SKM-1 treated with dmso at 0.1 percent for 144 hours (cell line): ENCODE data around the gene EPN3.

Experiments
- DNase-seq: peaks from one replicate; lab custom pipeline; 2025; ENCODE audit not compliant: unreplicated experiment; lab: John Stamatoyannopoulos, UW

Gene EPN3

GRCh38 chr17:50547736-50548083 is 15.2 kb downstream of the EPN3 start:
- DNase-seq, result no peak

- DNase-seq, result no peak
These were observed 16.3 kb downstream of the EPN3 start for GRCh38 chr17:50548831-50549230.

- no peak for DNase-seq
These were observed 16.9 kb downstream of the EPN3 start for GRCh38 chr17:50549256-50549941.

- DNase-seq, result no peak
These were observed 17.4 kb downstream of the EPN3 start for GRCh38 chr17:50549969-50550368.

GRCh38 chr17:50550661-50551432 is 18.3 kb downstream of the EPN3 start:
- DNase-seq, result no peak

GRCh38 chr17:50551433-50551815 is 18.9 kb downstream of the EPN3 start:
- no peak for DNase-seq

- no peak for DNase-seq
These were observed 19.3 kb downstream of the EPN3 start for GRCh38 chr17:50551884-50552283.

GRCh38 chr17:50554201-50554600 is 21.7 kb downstream of the EPN3 start:
- DNase-seq, result no peak

- DNase-seq, result no peak
These were observed 24.3 kb downstream of the EPN3 start for GRCh38 chr17:50556803-50557202.

- DNase-seq, result no peak
These were observed 25.1 kb downstream of the EPN3 start for GRCh38 chr17:50557630-50558029.

- no peak for DNase-seq
These were observed 25.6 kb downstream of the EPN3 start for GRCh38 chr17:50558091-50558490.

- DNase-seq, result no peak
These were observed 26.0 kb downstream of the EPN3 start for GRCh38 chr17:50558581-50558940.

- DNase-seq, result no peak
These were observed 26.5 kb downstream of the EPN3 start for GRCh38 chr17:50558941-50559614.

- no peak for DNase-seq
These were observed 27.2 kb downstream of the EPN3 start for GRCh38 chr17:50559674-50560184.

GRCh38 chr17:50560185-50560824 is 27.8 kb downstream of the EPN3 start, which contains the start of gene CACNA1G:
Gene CACNA1G, plus strand, starts transcription at chr17:50560715. Its CDS starts 745 bp downstream, at chr17:50561460.
- peak; percentile 57 for DNase-seq

GRCh38 chr17:50560931-50561745 is 28.6 kb downstream of the EPN3 start:
- no peak for DNase-seq

- no peak for DNase-seq
These were observed 29.2 kb downstream of the EPN3 start for GRCh38 chr17:50561746-50562141.

GRCh38 chr17:50562242-50563091 is 29.9 kb downstream of the EPN3 start:
- DNase-seq, result no peak

GRCh38 chr17:50563092-50563511 is 30.6 kb downstream of the EPN3 start:
- DNase-seq, result no peak

GRCh38 chr17:50564916-50565315 is 32.4 kb downstream of the EPN3 start:
- no peak for DNase-seq
